GM21447 (cell line): ENCODE data around the gene KLK1.
A peak's percentile ranks its signal among the peaks of the same experiment; 100 is the strongest.
"Not testable (repeated sequence)": the region's sequence is repeated elsewhere in the genome, so short reads cannot be mapped to it uniquely, and the experiment has no call there.

ENCODE experiments used
- ATAC-seq: cut with Tn5 transposase; IDR thresholded peaks from one replicate; pipeline ENCODE4 v1.9.1; 2021; ENCODE audit not compliant: unreplicated experiment

KLK1 gene

GRCh38 chr19:50817941-50818858 lies 5.4 kb downstream of the KLK1 start:
- peak; percentile 50 for ATAC-seq

- ATAC-seq = no peak
These were observed 8.1 kb downstream of the KLK1 start for GRCh38 chr19:50815439-50815838.

GRCh38 chr19:50814883-50815282 lies 8.7 kb downstream of the KLK1 start:
- no peak for ATAC-seq

GRCh38 chr19:50812474-50812873 lies 11.1 kb downstream of the KLK1 start:
- ATAC-seq = no peak

- not testable (repeated sequence) for ATAC-seq
These were observed 11.9 kb downstream of the KLK1 start for GRCh38 chr19:50811622-50812238.

- no peak for ATAC-seq
These were observed 14.7 kb downstream of the KLK1 start for GRCh38 chr19:50808856-50809255.

- peak; percentile 89 for ATAC-seq
These were observed 18.9 kb downstream of the KLK1 start for GRCh38 chr19:50804420-50805272.

GRCh38 chr19:50803633-50804419 lies 19.8 kb downstream of the KLK1 start:
- ATAC-seq = peak; percentile 4

GRCh38 chr19:50801107-50801506 lies 22.5 kb downstream of the KLK1 start:
- ATAC-seq = no peak

GRCh38 chr19:50799547-50799851 lies 24.1 kb downstream of the KLK1 start:
- no peak for ATAC-seq

GRCh38 chr19:50798659-50799546 lies 24.7 kb downstream of the KLK1 start:
- no peak for ATAC-seq

- no peak for ATAC-seq
These were observed 25.6 kb downstream of the KLK1 start for GRCh38 chr19:50797781-50798658.

GRCh38 chr19:50797429-50797780 lies 26.2 kb downstream of the KLK1 start:
- ATAC-seq = no peak

GRCh38 chr19:50796634-50797428 lies 26.8 kb downstream of the KLK1 start:
- ATAC-seq = no peak

- ATAC-seq = no peak
These were observed 27.4 kb downstream of the KLK1 start for GRCh38 chr19:50796128-50796633.

GRCh38 chr19:50795664-50796073 lies 27.9 kb downstream of the KLK1 start:
- no peak for ATAC-seq

- no peak for ATAC-seq
These were observed 28.5 kb downstream of the KLK1 start for GRCh38 chr19:50794876-50795663.
